HG03025 (cell line): ENCODE results near the gene ARAP1.

ENCODE experiments used
- ATAC-seq: cut with Tn5 transposase; IDR thresholded peaks from one replicate; pipeline ENCODE4 v1.9.1; 2021; ENCODE audit warnings: mild to moderate bottlenecking, moderate library complexity; ENCODE audit not compliant: unreplicated experiment, low FRiP score

ARAP1 gene

GRCh38 chr11:72726266-72727220 lies 25.7 kb downstream of the ARAP1 start:
- ATAC-seq, result no peak

GRCh38 chr11:72725724-72726028 lies 26.5 kb downstream of the ARAP1 start:
- ATAC-seq, result no peak

GRCh38 chr11:72724851-72725723 lies 27.1 kb downstream of the ARAP1 start:
- ATAC-seq, result no peak

- no peak for ATAC-seq
Measured at GRCh38 chr11:72724021-72724551, 28.1 kb downstream of the ARAP1 start.

- no peak for ATAC-seq
Measured at GRCh38 chr11:72723508-72723907, 28.7 kb downstream of the ARAP1 start.

- peak; percentile 67 for ATAC-seq
Measured at GRCh38 chr11:72722050-72722748, 30.0 kb downstream of the ARAP1 start.

GRCh38 chr11:72721689-72722049 lies 30.5 kb downstream of the ARAP1 start:
- no peak for ATAC-seq

GRCh38 chr11:72721276-72721675 lies 30.9 kb downstream of the ARAP1 start:
- no peak for ATAC-seq

GRCh38 chr11:72720784-72721183 lies 31.4 kb downstream of the ARAP1 start:
- ATAC-seq, result no peak

GRCh38 chr11:72720047-72720446 lies 32.2 kb downstream of the ARAP1 start:
- no peak for ATAC-seq

- no peak for ATAC-seq
Measured at GRCh38 chr11:72719551-72719950, 32.7 kb downstream of the ARAP1 start.

GRCh38 chr11:72719144-72719543 lies 33.1 kb downstream of the ARAP1 start:
- no peak for ATAC-seq

- ATAC-seq, result no peak
Measured at GRCh38 chr11:72718101-72718501, 34.1 kb downstream of the ARAP1 start.

GRCh38 chr11:72716788-72717435 lies 35.3 kb downstream of the ARAP1 start:
- no peak for ATAC-seq

- ATAC-seq, result no peak
Measured at GRCh38 chr11:72716290-72716689, 35.9 kb downstream of the ARAP1 start.

- ATAC-seq, result no peak
Measured at GRCh38 chr11:72712841-72713240, 39.4 kb downstream of the ARAP1 start.

- ATAC-seq, result no peak
Measured at GRCh38 chr11:72712168-72712751, 39.9 kb downstream of the ARAP1 start.

GRCh38 chr11:72711141-72711540 lies 41.1 kb downstream of the ARAP1 start:
- no peak for ATAC-seq

- no peak for ATAC-seq
Measured at GRCh38 chr11:72710278-72710677, 41.9 kb downstream of the ARAP1 start.
